Muscle layer of colon (tissue), 2 donors: ENCODE results near the gene P2RX5.

Source experiments
- H3K27ac ChIP-seq: one replicate; pipeline ENCODE4 v1.7.0; 2013; ENCODE audit warnings: low read depth, mild to moderate bottlenecking, low read length, moderate library complexity
- H3K27me3 ChIP-seq, 2 donors: one replicate each; pipeline ENCODE4 v1.7.0; 2013; ENCODE audit warnings: low read length in 2 of 2, mild to moderate bottlenecking in 2 of 2; ENCODE audit not compliant: insufficient read depth in 2 of 2, control insufficient read depth in 1 of 2
- H3K36me3 ChIP-seq: one replicate; pipeline ENCODE4 v1.7.0; 2013; ENCODE audit warnings: mild to moderate bottlenecking, low read length; ENCODE audit not compliant: insufficient read depth
- H3K4me1 ChIP-seq: one replicate; pipeline ENCODE4 v1.7.0; 2013; ENCODE audit warnings: mild to moderate bottlenecking, low read length; ENCODE audit not compliant: insufficient read depth
- H3K4me3 ChIP-seq, 2 donors: one replicate each; pipeline ENCODE4 v1.7.0; 2013; ENCODE audit warnings: low read length in 2 of 2, low read depth in 1 of 2, mild to moderate bottlenecking in 1 of 2, moderate library complexity in 1 of 2
- H3K9ac ChIP-seq: one replicate; pipeline ENCODE4 v1.7.0; 2013; ENCODE audit warnings: low read length
- H3K9me3 ChIP-seq: one replicate; pipeline ENCODE4 v1.7.0; 2013; ENCODE audit warnings: mild to moderate bottlenecking, low read length
- donor health status: abdominal sarcoma.
- donor health status: Adenocarcinoma of cecum.

P2RX5 gene

DNA sequence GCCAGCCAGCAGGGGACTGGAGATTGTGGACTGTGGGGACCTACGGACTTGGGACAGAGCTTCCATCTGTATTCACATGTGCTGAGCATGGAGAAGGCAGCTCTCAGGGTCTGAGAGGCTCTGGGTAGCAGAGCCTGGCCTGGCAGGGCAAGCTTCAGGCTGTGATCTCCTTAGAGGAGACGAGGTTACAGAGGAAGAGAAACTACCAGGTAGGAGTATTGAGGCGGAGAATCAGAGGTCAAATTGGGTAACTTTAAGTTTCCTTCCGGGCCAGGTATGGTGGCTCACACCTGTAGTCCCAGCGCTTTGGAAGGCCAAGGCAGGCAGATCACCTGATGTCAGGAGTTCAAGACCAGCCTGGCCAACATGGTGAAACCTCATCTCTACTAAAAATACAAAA lies 50.6 kb downstream of the P2RX5 start:
- Histone ChIP-seq H3K4me3 (no peak overlapping the region), H3K27me3 (no peaks in the 10 kb centered on the region), H3K4me1 (no peaks in the 10 kb centered on the region), H3K36me3 (peaks cover 21% of the 10 kb centered on the region), H3K9ac (no peak overlapping the region), H3K9me3 (no peaks in the 10 kb centered on the region), H3K27ac (no peak overlapping the region)

DNA sequence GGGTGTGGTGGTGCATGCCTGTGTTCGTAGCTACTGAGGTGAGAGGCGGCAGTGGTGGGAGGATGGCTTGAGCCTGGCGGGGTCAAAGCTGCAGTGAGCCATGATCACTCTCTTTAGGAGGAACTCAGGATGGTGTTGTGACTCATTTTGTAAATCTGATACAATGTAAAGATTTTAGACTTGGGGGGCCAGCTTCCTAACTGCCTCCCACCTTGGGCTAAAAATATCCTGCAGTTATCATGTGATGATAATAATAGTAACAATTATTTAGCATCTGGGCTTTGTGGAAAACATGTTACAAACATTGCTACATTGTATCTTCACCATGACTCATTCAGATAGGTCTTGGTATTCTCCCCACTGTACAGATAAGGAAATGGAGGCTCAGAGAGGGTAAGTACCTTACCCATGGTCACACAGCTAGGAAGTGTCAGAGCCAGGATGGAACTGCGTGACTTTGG lies 52.0 kb downstream of the P2RX5 start:
- no peaks in the 10 kb centered on the region for H3K27me3 ChIP-seq
- H3K27ac ChIP-seq, result no peak overlapping the region
- H3K9me3 ChIP-seq, result no peaks in the 10 kb centered on the region
- peaks cover 17% of the 10 kb centered on the region for H3K36me3 ChIP-seq
- no peak overlapping the region for H3K9ac ChIP-seq
- H3K4me1 ChIP-seq, result no peaks in the 10 kb centered on the region
- H3K4me3 ChIP-seq, result no peak overlapping the region

DNA sequence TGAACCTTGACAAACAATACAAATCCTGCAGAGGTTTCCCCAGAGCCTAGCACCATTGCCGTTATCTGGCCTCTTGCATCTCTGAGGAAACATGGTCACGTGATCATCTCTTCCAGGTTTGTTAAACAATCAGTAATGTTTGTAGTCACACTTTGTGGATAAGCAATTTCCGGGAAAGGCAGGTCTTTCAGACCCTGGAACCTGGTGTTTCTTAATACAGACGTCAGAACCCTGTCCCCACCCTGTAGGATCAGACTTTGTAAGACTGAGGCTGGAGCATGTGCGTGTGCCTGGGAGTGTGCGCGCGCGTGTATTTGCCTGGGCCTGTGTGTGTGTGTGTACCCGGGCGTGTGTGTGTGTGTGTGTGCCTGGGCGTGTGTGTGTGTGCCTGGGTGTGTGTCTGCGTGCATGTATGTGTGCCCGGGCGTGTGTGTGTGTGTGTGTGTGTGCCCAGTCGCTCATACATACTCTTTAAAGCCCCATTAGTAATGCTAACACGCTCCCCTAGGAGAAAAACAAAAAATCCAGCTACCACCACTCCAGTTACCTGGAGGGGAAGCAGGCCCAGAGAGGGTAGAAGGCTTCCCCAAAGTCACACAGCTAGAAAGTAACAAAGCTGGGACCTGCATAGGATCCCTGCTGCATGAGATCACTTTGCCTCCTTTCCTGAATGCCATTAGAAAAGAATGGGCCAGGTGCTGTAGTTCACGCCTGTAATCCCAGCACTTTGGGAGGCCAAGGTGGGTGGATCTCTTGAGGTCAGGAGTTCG lies 54.1 kb downstream of the P2RX5 start:
- no peak overlapping the region for H3K27ac ChIP-seq
- H3K27me3 ChIP-seq, result no peaks in the 10 kb centered on the region
- H3K9ac ChIP-seq, result no peak overlapping the region
- peaks cover 4% of the 10 kb centered on the region for H3K4me1 ChIP-seq
- no peaks in the 10 kb centered on the region for H3K9me3 ChIP-seq
- no peak overlapping the region for H3K4me3 ChIP-seq
- peaks cover 4% of the 10 kb centered on the region for H3K36me3 ChIP-seq

DNA sequence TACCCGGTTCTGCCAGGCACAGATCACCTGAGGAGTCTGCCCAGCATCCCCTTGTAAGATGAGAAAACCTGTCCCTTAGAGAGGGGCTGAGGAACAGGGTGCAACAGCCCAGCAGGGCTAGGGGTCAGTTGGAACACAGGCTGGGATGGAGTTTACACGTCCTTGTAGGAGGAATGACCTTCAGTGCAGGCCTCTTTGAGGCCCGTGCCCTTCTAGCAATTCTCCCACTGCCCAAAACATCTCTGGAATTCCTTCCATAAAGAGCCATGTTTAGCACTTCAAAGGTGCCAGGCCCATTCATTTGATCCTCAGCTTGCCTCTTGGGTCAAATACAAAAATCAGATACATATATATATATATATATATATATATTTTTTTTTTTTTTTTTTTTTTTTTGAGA lies 54.9 kb downstream of the P2RX5 start:
- Histone ChIP-seq H3K9me3 (no peaks in the 10 kb centered on the region), H3K36me3 (peaks cover 4% of the 10 kb centered on the region), H3K27me3 (no peaks in the 10 kb centered on the region), H3K4me3 (no peak overlapping the region), H3K4me1 (peaks cover 4% of the 10 kb centered on the region), H3K27ac (no peak overlapping the region), H3K9ac (no peak overlapping the region)

DNA sequence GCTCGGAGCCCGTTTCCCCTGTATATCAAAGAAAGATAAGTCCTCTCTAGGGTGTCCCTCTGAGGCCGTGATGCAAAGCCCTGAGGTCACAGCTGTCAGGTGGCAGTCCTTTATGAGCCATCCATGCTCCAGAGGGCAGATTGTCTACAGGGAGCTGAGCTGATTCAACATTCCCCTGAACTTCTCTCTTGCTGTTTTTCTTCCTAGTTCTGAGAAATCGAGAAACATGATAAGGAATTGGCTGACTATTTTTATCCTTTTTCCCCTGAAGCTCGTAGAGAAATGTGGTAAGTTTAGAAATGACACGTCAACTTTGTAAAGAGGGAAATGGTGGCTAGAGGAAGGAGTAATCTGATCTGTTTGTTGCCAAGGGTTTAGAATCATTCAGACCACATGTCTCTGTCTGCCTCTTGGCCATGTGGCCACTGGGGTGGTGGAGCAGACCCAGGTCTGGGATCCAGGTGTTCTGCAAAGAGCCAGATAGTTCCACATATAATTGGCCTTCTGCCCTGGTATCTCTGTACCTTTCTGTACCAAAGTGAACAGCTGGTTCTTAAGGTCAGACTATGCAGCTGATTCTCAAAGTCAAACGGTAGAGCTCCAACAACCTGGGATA lies 55.9 kb downstream of the P2RX5 start:
- Histone ChIP-seq H3K9ac (no peak overlapping the region), H3K36me3 (peaks cover 2% of the 10 kb centered on the region), H3K9me3 (no peaks in the 10 kb centered on the region), H3K27me3 (no peaks in the 10 kb centered on the region), H3K4me3 (no peak overlapping the region), H3K4me1 (peaks cover 4% of the 10 kb centered on the region), H3K27ac (no peak overlapping the region)

DNA sequence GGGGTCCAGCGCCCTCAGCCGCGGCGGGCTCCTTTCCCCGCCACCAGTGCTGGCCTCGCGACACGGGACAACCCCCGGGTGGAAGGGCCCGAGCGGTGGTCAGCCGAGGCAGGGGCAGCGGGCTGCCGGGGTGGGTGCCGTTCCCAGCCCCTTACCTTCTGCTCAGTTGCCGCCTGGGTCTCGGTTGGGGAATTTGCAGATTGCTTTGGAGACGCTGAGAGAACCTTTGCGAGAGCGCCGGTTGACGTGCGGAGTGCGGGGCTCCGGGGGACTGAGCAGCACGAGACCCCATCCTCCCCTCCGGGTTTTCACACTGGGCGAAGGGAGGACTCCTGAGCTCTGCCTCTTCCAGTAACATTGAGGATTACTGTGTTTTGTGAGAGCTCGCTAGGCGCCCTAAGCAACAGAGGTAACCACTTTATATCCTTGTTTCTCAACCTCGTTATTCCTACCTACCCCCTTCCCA lies 59.0 kb downstream of the P2RX5 start:
- Histone ChIP-seq H3K9me3 (no peaks in the 10 kb centered on the region), H3K9ac (peak overlapping the region; percentile 44), H3K4me3 (peak overlapping the region; percentile 84 to 95), H3K36me3 (no peaks in the 10 kb centered on the region), H3K27me3 (no peaks in the 10 kb centered on the region), H3K4me1 (peaks cover 4% of the 10 kb centered on the region), H3K27ac (peak overlapping the region; percentile 93)

DNA sequence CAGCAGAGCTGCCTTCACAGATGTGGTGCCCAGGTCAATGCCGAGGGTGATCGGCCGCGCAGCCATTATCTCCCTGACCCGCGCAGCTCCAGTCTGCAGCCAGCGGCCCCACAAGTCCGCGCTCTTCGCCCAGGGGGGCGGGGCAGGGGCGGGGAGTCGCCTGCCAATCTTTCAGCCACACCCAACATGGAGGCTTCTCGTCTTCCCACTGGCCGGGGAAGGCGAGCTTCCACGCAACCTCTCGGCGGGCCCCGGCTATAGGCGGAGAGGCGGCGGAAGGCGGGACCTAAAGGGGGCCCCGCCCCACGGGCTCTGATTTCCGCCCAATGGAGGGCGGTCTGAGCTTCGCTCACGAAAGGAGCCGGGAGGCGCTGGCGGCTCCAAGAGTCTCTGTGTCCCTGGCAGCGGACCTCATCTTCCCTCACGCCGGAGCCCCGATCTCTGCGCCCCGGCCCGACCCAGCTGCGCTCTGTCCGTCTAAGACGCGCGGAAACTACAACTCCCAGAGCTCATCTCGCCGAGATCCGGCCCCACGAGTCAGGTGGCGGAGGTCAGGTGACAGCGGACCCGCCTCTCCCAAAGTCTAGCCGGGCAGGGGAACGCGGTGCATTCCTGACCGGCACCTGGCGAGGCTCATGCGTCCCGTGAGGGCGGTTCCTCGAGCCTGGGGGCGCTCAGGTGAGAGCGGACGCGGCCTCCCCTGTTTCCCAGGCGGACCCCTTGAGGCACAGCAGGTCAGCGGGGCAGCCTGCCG lies 59.6 kb downstream of the P2RX5 start, which contains the start of the genes CTNS and SHPK:
TSS of gene CTNS (plus strand) at position 607 of the 754 bp plus-strand sequence. CDS start 3,447 bp downstream, outside the sequence.
TSS of gene SHPK (minus strand) at position 97 of the 754 bp plus-strand sequence. CDS start at position 66, 31 bp downstream.
- no peaks in the 10 kb centered on the region for H3K27me3 ChIP-seq
- H3K9me3 ChIP-seq, result no peaks in the 10 kb centered on the region
- H3K36me3 ChIP-seq, result no peaks in the 10 kb centered on the region
- peak within 1 kb of the TSS; percentile 84 to 95 for H3K4me3 ChIP-seq
- H3K4me1 ChIP-seq, result peaks cover 4% of the 10 kb centered on the region
- H3K27ac ChIP-seq, result peak within 1 kb of the TSS; percentile 93
- peak within 1 kb of the TSS; percentile 68 for H3K9ac ChIP-seq

DNA sequence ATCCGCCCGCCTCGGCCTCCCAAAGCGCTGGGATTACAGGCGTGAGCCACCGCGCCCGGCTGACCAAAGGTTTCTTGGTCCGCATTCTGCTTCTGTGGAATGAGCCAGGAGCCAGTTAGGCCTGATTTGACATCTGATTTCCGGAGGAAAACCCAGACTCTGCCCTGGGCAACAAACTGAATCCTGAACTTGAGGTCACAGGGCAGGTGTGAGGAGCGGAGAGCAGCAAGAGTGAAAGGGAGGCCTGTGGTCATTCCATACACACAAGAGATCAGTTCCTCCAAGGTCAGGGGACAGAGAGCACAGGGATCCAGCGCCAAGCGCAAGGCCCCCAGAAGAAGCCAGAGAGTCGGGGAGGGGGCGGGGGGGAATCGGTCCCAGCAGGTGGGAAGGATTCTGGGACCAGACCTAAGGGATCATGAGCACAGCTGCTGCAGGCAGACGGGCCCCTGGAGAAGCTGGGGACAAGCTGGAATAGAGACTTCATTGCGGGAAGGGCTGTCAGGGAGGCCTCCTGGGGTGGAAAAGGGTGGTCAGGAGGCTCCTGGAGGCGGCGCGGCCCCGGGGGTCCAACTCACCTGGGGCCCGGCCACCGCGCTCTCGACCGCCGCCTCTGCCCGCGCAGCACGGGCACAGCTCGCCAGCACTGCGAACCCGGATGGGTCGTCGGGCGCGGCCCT lies 60.3 kb downstream of the P2RX5 start:
- peak overlapping the region; percentile 84 to 95 for H3K4me3 ChIP-seq
- H3K4me1 ChIP-seq, result peaks cover 4% of the 10 kb centered on the region
- H3K36me3 ChIP-seq, result no peaks in the 10 kb centered on the region
- H3K9ac ChIP-seq, result peak overlapping the region; percentile 68
- no peaks in the 10 kb centered on the region for H3K9me3 ChIP-seq
- H3K27me3 ChIP-seq, result no peaks in the 10 kb centered on the region
- peak overlapping the region; percentile 93 for H3K27ac ChIP-seq

DNA sequence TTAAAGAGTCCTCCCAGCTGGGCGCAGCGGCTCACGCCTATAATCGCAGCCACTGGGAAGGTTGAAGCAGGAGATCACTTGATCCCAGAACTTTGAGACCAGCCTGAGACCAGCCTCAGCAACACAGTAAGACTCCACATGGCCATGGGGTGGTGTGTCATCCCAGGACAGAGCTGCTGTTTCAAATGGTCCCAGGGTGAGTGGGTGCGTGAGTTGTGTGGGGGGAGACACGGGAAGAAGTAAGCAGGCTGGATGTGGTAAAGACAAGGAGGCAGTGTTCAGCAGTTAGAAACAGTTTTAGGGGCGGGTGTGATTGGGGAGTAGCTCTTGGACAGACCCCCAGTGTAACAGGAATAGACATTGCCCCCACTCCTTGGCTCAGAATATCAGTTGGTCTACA lies 63.7 kb downstream of the P2RX5 start:
- Histone ChIP-seq H3K36me3 (peaks cover 16% of the 10 kb centered on the region), H3K27me3 (no peaks in the 10 kb centered on the region), H3K9ac (no peak overlapping the region), H3K27ac (no peak overlapping the region), H3K4me3 (no peak overlapping the region), H3K9me3 (no peaks in the 10 kb centered on the region), H3K4me1 (peaks cover under 1% of the 10 kb centered on the region)

DNA sequence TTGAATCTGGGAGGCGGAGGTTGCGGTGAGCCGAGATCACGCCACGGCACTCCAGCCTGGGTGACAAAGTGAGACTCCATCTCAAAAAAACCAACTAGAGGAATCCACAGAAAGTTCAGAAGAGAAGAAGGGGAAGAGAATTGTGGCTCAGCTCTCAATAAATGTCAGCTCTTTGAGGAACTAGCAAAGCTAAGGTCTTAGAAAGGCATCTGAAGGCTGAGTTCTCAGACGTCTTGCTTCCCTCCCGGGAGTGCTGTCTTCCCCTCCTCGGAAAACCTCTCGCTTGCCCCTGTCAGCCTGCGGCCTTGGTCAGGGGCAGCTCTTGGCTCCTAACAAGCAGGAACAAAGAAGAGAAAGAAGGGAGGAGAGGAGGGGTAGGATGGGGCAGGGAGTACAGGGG lies 65.2 kb downstream of the P2RX5 start:
- Histone ChIP-seq H3K27me3 (no peaks in the 10 kb centered on the region), H3K4me3 (no peak overlapping the region), H3K9ac (no peak overlapping the region), H3K9me3 (no peaks in the 10 kb centered on the region), H3K27ac (no peak overlapping the region), H3K36me3 (peaks cover 16% of the 10 kb centered on the region), H3K4me1 (no peaks in the 10 kb centered on the region)

DNA sequence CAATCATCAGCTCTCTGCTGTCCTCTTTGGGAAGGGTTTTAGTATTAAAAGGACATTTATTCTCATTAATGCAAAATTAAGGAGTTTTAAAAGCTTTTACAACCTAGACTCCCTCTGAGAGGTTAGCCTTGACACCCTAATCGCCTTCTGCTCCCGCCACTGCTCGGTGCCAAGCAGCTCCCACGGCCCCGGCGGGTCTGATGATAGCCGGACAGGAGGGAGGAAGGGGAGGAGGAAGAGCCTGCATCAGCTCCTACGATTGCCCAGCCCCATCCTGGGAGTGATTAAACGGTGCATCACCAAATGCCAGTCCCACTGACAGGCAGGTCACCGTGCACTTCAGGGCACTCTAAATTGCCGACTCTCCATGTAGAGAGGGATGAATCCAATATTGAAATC lies 68.2 kb downstream of the P2RX5 start:
- no peaks in the 10 kb centered on the region for H3K4me1 ChIP-seq
- H3K27ac ChIP-seq, result no peak overlapping the region
- no peak overlapping the region for H3K9ac ChIP-seq
- H3K27me3 ChIP-seq, result no peaks in the 10 kb centered on the region
- no peaks in the 10 kb centered on the region for H3K9me3 ChIP-seq
- H3K36me3 ChIP-seq, result peaks cover 38% of the 10 kb centered on the region
- H3K4me3 ChIP-seq, result no peak overlapping the region
